ENCODE measurements around the gene ATXN7.
A peak's percentile ranks its signal among the peaks of the same experiment; 100 is the strongest.

DNA sequence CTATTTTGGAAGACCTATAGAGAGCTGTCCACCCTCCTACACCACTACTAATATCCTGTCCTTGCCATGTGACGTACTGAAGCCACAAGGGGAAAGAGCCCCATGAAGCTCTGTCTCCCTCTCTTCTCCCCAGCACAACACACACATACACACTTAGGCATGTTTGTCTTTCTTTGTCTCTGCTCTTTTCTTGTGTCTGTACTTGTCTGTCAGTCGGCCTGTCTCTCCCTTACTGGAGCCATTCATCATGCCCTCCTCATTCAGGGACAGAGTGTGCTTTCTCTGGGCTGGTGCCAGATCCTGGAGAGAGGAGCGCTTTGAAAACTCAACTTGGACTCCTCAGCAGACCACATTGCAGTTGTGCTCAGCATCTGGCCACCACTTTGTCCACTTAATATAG is 112.1 kb downstream of the ATXN7 start:
- no peak for TF ChIP-seq POLR2AphosphoS5 (IDR thresholded peaks at IDR 0.05; ENCODE audit: low read depth, low read length)
- no peak for TF ChIP-seq TAF1 (IDR thresholded peaks at IDR 0.05; ENCODE audit: borderline replicate concordance, insufficient read depth, low read length)
- TF ChIP-seq, protein P1, sequence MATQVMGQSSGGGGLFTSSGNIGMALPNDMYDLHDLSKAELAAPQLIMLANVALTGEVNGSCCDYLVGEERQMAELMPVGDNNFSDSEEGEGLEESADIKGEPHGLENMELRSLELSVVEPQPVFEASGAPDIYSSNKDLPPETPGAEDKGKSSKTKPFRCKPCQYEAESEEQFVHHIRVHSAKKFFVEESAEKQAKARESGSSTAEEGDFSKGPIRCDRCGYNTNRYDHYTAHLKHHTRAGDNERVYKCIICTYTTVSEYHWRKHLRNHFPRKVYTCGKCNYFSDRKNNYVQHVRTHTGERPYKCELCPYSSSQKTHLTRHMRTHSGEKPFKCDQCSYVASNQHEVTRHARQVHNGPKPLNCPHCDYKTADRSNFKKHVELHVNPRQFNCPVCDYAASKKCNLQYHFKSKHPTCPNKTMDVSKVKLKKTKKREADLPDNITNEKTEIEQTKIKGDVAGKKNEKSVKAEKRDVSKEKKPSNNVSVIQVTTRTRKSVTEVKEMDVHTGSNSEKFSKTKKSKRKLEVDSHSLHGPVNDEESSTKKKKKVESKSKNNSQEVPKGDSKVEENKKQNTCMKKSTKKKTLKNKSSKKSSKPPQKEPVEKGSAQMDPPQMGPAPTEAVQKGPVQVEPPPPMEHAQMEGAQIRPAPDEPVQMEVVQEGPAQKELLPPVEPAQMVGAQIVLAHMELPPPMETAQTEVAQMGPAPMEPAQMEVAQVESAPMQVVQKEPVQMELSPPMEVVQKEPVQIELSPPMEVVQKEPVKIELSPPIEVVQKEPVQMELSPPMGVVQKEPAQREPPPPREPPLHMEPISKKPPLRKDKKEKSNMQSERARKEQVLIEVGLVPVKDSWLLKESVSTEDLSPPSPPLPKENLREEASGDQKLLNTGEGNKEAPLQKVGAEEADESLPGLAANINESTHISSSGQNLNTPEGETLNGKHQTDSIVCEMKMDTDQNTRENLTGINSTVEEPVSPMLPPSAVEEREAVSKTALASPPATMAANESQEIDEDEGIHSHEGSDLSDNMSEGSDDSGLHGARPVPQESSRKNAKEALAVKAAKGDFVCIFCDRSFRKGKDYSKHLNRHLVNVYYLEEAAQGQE (IDR thresholded peaks at IDR 0.05; ENCODE audit: insufficient read depth in 1 of 2, low read depth in 2 of 2, low read length in 2 of 2) = 0 out of 4 replicates have a peak, but pooled peaks of 1 of the 2 experiments have one; percentile 25
- TF ChIP-seq SIN3A (IDR thresholded peaks at IDR 0.05; ENCODE audit: borderline replicate concordance, insufficient read depth, low read length) = no peak
- TF ChIP-seq FOXP2 (optimal IDR thresholded peaks at IDR 0.05; ENCODE audit: borderline replicate concordance, extremely low read depth, extremely low read length, insufficient read depth) = no peak

Data from PFSK-1 (cell line).